ENCODE measurements around the gene PSORS1C1.

DNA sequence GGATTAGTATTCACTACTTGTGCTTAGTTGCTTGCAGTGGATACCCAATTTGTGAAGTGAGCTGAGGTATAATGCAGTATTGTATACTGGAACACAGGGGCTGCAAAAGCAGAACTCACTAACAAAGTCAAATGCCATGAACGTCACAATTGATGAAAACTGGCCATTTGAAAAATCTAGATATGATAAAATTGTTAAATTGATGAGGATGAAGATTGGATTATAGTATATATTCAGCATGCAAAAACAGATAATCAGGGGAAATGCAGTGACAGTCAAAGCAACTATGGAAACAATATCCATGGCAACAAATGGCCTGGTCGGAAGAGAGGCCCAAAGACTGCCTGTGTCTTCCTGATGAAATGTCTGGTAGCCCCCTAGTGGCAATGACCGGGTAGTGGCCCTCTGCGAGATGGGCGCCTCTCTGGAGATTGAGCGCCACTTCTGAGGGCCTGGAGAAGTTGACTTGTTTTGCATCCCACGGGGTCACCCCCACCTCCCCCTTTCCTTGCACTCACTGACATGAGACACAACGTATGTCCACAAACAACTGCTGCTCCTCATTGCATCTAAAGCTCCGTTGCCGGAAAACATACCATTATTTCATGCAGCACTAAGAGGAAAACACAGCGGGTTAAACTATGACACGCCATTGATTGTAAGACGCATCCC lies 45.8 kb upstream of the PSORS1C1 start:
- TF ChIP-seq, protein P1, sequence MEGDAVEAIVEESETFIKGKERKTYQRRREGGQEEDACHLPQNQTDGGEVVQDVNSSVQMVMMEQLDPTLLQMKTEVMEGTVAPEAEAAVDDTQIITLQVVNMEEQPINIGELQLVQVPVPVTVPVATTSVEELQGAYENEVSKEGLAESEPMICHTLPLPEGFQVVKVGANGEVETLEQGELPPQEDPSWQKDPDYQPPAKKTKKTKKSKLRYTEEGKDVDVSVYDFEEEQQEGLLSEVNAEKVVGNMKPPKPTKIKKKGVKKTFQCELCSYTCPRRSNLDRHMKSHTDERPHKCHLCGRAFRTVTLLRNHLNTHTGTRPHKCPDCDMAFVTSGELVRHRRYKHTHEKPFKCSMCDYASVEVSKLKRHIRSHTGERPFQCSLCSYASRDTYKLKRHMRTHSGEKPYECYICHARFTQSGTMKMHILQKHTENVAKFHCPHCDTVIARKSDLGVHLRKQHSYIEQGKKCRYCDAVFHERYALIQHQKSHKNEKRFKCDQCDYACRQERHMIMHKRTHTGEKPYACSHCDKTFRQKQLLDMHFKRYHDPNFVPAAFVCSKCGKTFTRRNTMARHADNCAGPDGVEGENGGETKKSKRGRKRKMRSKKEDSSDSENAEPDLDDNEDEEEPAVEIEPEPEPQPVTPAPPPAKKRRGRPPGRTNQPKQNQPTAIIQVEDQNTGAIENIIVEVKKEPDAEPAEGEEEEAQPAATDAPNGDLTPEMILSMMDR (IDR thresholded peaks at IDR 0.05; ENCODE audit: poor library complexity, severe bottlenecking), result peak; percentile 85
- TF ChIP-seq EZH2 (IDR thresholded peaks at IDR 0.05; ENCODE audit: borderline replicate concordance, insufficient read depth, low read length, poor library complexity, severe bottlenecking) (no peak), TAF1 (IDR thresholded peaks at IDR 0.05; ENCODE audit: low read depth) (no peak), EP300 (conservative IDR thresholded peaks at IDR 0.05; ENCODE audit: poor library complexity, severe bottlenecking) (peak; percentile 8)
- TF ChIP-seq, protein P2, sequence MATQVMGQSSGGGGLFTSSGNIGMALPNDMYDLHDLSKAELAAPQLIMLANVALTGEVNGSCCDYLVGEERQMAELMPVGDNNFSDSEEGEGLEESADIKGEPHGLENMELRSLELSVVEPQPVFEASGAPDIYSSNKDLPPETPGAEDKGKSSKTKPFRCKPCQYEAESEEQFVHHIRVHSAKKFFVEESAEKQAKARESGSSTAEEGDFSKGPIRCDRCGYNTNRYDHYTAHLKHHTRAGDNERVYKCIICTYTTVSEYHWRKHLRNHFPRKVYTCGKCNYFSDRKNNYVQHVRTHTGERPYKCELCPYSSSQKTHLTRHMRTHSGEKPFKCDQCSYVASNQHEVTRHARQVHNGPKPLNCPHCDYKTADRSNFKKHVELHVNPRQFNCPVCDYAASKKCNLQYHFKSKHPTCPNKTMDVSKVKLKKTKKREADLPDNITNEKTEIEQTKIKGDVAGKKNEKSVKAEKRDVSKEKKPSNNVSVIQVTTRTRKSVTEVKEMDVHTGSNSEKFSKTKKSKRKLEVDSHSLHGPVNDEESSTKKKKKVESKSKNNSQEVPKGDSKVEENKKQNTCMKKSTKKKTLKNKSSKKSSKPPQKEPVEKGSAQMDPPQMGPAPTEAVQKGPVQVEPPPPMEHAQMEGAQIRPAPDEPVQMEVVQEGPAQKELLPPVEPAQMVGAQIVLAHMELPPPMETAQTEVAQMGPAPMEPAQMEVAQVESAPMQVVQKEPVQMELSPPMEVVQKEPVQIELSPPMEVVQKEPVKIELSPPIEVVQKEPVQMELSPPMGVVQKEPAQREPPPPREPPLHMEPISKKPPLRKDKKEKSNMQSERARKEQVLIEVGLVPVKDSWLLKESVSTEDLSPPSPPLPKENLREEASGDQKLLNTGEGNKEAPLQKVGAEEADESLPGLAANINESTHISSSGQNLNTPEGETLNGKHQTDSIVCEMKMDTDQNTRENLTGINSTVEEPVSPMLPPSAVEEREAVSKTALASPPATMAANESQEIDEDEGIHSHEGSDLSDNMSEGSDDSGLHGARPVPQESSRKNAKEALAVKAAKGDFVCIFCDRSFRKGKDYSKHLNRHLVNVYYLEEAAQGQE (IDR thresholded peaks at IDR 0.05; ENCODE audit: borderline replicate concordance), result no peak
